Esophagus squamous epithelium (tissue), 4 donors: ENCODE data around the gene INO80E.

Experiments
- CTCF ChIP-seq, 6 experiments: fragments of 450-650 bp in 4 of 6; fragments of 200-600 bp in 2 of 6; sonication (generic) in 2 of 6; IDR thresholded peaks; one replicate each; pipeline ENCODE4 v1.5.1; 2016 to 2019; ENCODE audit warnings: antibody characterized with exemption in 6 of 6, mild to moderate bottlenecking in 4 of 6, moderate library complexity in 4 of 6
- POLR2A ChIP-seq, 4 donors: fragments of 450-650 bp; IDR thresholded peaks; one replicate each; pipeline ENCODE4 v1.6.1; 2017; ENCODE audit warnings: antibody characterized with exemption in 4 of 4, mild to moderate bottlenecking in 4 of 4, moderate library complexity in 3 of 4

- TF ChIP-seq CTCF (IDR thresholded peaks at IDR 0.05) (no peak), POLR2A (IDR thresholded peaks at IDR 0.05) (no peak)
Observed at GRCh38 chr16:30025574-30025973, 29.5 kb downstream of the INO80E start.
